ENCODE results near the gene APOL1. TPM values are rescaled to one million over a fixed set of nuclear protein-coding genes. Genes with fewer than 3 reads are reported as not detected.

The APOL1 gene
- polyA plus RNA-seq, 1 of the 3 experiments (the other 2 are of a cell fraction): 0.56 TPM

GRCh38 chr22:36257308-36257707 is 4.4 kb downstream of the APOL1 start:
- ChIA-PET CTCF (interaction anchor here (0.9 kb wide), 1 partner anchor 17 kb away, joined by 3 read pairs; no protein-coding TSS in a partner anchor), POLR2A (no interaction called here)
- no peak overlapping the region for H3K4me3 ChIP-seq (ENCODE audit: low read depth in 2 of 2, low read length in 1 of 2)
- H3K9me3 ChIP-seq: no peaks in the 10 kb centered on the region
- H3K27ac ChIP-seq (ENCODE audit: low read depth in 2 of 2, low read length in 1 of 2): no peak overlapping the region
- no peaks in the 10 kb centered on the region for H3K79me2 ChIP-seq (ENCODE audit: insufficient read depth)
- H3K27me3 ChIP-seq (ENCODE audit: insufficient read depth): no peaks in the 10 kb centered on the region
- no peaks in the 10 kb centered on the region for H3K36me3 ChIP-seq (replicated peaks in 1 of 2; ENCODE audit: control insufficient read depth in 1 of 2, insufficient read depth in 2 of 2, low read length in 1 of 2)
- no peaks in the 10 kb centered on the region for H3F3A ChIP-seq (replicated peaks; ENCODE audit: insufficient read depth)
- TF ChIP-seq MAX (IDR thresholded peaks at IDR 0.05; ENCODE audit: low read depth) (no peak), CTCF (IDR thresholded peaks at IDR 0.05) (no peak), GATA2 (CRISPR knock-in tag; IDR thresholded peaks at IDR 0.05) (no peak), FOXM1 (IDR thresholded peaks at IDR 0.05; ENCODE audit: low read depth) (no peak), NRF1 (IDR thresholded peaks at IDR 0.05; ENCODE audit: low read depth, low read length) (no peak), TCF12 (IDR thresholded peaks at IDR 0.05) (no peak), GABPA (IDR thresholded peaks at IDR 0.05; ENCODE audit: low read depth) (no peak), EZH2phosphoT487 (IDR thresholded peaks at IDR 0.05; ENCODE audit: borderline replicate concordance, low read depth) (no peak), TAF1 (IDR thresholded peaks at IDR 0.05; ENCODE audit: borderline replicate concordance, low read depth, low read length) (no peak), RFX5 (IDR thresholded peaks at IDR 0.05; ENCODE audit: low read length) (no peak), MXI1 (IDR thresholded peaks at IDR 0.05; ENCODE audit: low read depth, low read length) (no peak), MEF2A (IDR thresholded peaks at IDR 0.05; ENCODE audit: borderline replicate concordance, low read depth) (no peak), USF2 (IDR thresholded peaks at IDR 0.05; ENCODE audit: borderline replicate concordance, low read depth, low read length) (no peak), NFIC (IDR thresholded peaks at IDR 0.05; ENCODE audit: borderline replicate concordance) (no peak), IRF3 (IDR thresholded peaks at IDR 0.05; ENCODE audit: low read depth, low read length) (no peak), USF1 (IDR thresholded peaks at IDR 0.05; ENCODE audit: borderline replicate concordance, low read depth) (no peak)
- no peak for DNase-seq
- H3K4me2 ChIP-seq: no peak overlapping the region
- no peak overlapping the region for H3K9ac ChIP-seq
- H3K9me2 ChIP-seq: no peaks in the 10 kb centered on the region
- H2AFZ ChIP-seq (ENCODE audit: low read depth): no peak overlapping the region
- peaks cover 0 to 23% of the 10 kb centered on the region in 2 experiments; a peak in 1 of 4 replicates for H3K4me1 ChIP-seq (ENCODE audit: control insufficient read depth in 1 of 2, insufficient read depth in 2 of 2, low read depth in 1 of 2, low read length in 1 of 2)
- WGBS (ENCODE audit: low lambda C conversion rate): 35% methylated on average over 4 of the region's 8 CpGs
- H4K20me1 ChIP-seq (ENCODE audit: insufficient read depth): no peaks in the 10 kb centered on the region
